ENCODE measurements around the gene DHTKD1.
"Not testable (repeated sequence)": the region's sequence is repeated elsewhere in the genome, so short reads cannot be mapped to it uniquely, and the experiment has no call there.

Gene DHTKD1

GRCh38 chr10:12140038-12140437 is 71.3 kb downstream of the DHTKD1 start:
- no peak for DNase-seq (ENCODE audit: low spot score)

GRCh38 chr10:12144538-12144937 is 75.8 kb downstream of the DHTKD1 start:
- DNase-seq (ENCODE audit: low spot score), result no peak

GRCh38 chr10:12150163-12150562 is 81.4 kb downstream of the DHTKD1 start:
- no peak for DNase-seq (ENCODE audit: low spot score)

DNA sequence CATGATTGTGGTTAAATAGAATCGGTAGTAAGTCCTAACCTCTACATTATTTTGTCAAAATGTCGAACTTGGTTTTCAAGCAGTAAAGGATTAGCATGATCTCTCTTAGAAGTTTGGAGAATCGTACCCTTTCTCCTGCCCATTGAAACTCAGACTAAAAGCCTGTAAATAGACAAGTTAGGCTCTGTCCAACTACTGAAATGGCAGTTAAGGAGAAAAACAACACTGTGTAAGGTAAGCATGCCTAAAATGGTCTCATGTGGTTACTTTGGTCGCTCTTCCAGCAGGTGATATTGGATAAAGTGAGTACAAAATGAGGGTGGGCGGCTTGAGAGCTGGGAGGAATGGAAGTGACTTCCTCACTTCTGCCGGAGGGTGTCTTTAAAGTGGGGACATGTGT is 85.8 kb downstream of the DHTKD1 start:
- no peak for DNase-seq (ENCODE audit: low spot score)

GRCh38 chr10:12156367-12157123 is 87.8 kb downstream of the DHTKD1 start:
- no peak for DNase-seq (ENCODE audit: low spot score)

- no peak for DNase-seq (ENCODE audit: low spot score)
Measured at GRCh38 chr10:12158111-12158510, 89.4 kb downstream of the DHTKD1 start.

- DNase-seq (ENCODE audit: low spot score), result no peak
Measured at GRCh38 chr10:12160664-12161063, 91.9 kb downstream of the DHTKD1 start.

DNA sequence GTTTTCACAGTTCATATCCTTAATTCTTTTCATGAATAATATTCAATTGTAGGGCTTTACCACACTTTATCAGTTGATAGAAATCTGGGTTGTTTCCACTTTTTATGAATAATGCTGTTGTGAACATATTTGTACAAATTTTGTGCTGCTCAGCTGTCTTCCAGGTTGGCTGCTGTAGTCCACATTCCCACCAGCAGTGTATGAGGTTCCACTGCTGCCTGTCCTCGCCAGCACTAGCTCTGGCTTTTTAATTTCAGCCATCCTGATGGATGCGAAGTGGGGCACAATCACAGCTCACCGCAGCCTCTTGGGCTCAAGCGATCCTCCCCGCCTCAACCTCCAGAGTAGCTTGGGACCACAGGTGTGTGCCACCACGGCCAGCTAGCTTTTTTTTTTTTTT is 94.2 kb downstream of the DHTKD1 start:
- DNase-seq (ENCODE audit: low spot score), result no peak

GRCh38 chr10:12164085-12164484 is 95.3 kb downstream of the DHTKD1 start:
- no peak for DNase-seq (ENCODE audit: low spot score)

- DNase-seq (ENCODE audit: low spot score), result no peak
Measured at GRCh38 chr10:12165036-12165435, 96.3 kb downstream of the DHTKD1 start.

- DNase-seq (ENCODE audit: low spot score), result no peak
Measured at GRCh38 chr10:12165999-12166775, 97.4 kb downstream of the DHTKD1 start.

- DNase-seq (ENCODE audit: low spot score), result not testable (repeated sequence)
Measured at GRCh38 chr10:12171512-12171911, 102.8 kb downstream of the DHTKD1 start.
